GM04504 (cell line): ENCODE data around the gene SMU1.
"Not testable (repeated sequence)": the region's sequence is repeated elsewhere in the genome, so short reads cannot be mapped to it uniquely, and the experiment has no call there.

Experiments used
- DNase-seq: peaks from one replicate; pipeline ENCODE4 v3.0.0-alpha.2; 2012; ENCODE audit warnings: low read depth

Gene SMU1

DNA sequence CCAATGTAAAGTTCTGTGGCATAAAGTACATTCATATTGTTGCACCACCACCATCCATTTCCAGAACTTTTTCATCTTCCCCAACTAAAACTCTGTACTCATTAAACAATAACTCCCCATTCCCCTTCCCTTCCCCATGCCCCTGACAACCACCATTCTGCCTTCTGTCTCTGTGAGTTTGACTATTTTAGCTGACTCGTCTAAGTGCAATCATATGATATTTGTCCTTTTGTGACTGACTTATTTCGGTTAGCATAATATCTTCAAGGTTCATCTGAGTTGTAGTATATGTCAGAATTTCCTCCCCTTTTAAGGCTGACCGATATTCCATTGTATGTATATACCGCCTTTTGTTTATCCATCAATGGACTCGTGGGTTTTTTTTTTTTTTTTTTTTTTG, 29.0 kb upstream of the SMU1 start:
- no peak for DNase-seq

DNA sequence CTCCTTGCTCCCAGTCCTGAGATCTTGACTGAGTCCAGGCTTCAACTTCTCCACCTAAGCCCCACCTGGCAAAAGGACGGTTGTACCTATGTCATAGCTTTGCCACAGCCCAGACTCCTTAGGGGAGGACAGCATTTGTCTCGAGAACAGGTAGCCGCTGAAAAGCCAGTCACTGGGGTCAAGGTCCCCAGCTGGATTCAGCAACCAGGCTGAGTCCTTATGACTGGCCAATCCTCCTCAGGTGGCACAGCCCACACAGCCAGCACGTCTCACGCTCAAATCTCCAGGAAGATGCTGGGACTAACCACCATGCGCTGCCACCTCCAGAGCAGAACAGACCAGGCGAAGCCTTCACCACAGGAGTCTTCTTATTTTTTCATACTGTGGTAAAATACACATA, 27.9 kb upstream of the SMU1 start:
- no peak for DNase-seq

DNA sequence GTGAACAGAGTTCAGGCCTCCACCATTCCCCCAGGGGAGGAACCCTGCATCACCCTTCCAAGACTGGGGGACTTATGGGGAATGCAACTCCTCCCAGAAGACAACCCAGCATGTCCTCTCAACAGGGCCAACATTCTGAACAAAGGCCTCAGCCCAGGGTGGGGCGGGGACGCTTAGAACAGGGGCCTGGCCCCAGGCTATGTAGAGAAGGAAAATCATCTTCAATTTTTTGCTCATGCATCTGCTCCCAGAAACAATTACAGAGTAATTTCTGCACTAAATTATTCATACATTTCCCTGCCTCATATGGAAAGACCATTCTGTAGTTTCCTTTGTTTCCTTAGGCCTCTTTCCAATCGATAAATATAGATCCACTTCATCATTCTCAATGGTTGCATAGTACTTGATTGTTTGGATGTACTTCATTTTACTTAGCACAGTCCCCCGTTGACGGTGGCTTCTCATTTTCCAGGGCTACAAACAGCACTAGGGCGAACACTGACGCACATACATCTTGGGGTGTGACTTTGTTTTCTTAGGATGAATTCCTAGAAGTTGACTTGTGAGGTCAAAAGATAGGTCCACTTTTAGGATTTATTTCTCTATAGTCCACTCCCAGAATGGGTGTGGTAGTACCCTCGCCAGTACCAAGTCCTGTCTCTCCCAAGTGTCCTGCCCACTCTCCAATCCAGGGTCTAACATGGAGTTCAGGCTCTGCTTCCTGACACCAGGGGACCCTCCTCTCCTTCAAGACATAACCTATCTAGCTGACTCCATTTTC, 27.2 kb upstream of the SMU1 start:
- DNase-seq = no peak

GRCh38 chr9:33102551-33103210, 26.2 kb upstream of the SMU1 start:
- no peak for DNase-seq

GRCh38 chr9:33101104-33101951, 24.9 kb upstream of the SMU1 start:
- DNase-seq = peak; percentile 68

- no peak for DNase-seq
These were observed 23.3 kb upstream of the SMU1 start for GRCh38 chr9:33099754-33100153.

- no peak for DNase-seq
These were observed 20.7 kb upstream of the SMU1 start for GRCh38 chr9:33097192-33097591.

DNA sequence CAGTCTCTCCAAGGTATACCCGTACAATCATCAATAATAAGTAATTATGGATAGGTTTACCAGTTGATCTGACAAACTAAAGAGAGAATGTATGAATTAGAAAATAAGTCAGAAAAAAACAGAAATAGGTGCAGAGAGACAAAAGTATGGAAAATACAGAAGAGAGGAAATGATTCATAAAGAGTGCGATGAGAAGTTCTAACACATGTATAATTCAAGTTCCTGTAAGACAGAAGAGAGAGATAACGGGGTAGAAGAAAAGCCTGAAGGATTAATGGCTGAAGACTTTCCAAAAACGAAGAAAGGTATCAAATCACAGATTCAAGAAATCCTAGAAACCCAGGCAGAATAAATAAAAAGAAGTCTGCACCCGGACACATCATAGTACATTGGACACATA, 16.2 kb upstream of the SMU1 start:
- no peak for DNase-seq

- DNase-seq = not testable (repeated sequence)
These were observed 9.2 kb upstream of the SMU1 start for GRCh38 chr9:33085672-33086071.

GRCh38 chr9:33082538-33083326, 6.3 kb upstream of the SMU1 start:
- no peak for DNase-seq

- no peak for DNase-seq
These were observed 5.7 kb upstream of the SMU1 start for GRCh38 chr9:33082128-33082527.

DNA sequence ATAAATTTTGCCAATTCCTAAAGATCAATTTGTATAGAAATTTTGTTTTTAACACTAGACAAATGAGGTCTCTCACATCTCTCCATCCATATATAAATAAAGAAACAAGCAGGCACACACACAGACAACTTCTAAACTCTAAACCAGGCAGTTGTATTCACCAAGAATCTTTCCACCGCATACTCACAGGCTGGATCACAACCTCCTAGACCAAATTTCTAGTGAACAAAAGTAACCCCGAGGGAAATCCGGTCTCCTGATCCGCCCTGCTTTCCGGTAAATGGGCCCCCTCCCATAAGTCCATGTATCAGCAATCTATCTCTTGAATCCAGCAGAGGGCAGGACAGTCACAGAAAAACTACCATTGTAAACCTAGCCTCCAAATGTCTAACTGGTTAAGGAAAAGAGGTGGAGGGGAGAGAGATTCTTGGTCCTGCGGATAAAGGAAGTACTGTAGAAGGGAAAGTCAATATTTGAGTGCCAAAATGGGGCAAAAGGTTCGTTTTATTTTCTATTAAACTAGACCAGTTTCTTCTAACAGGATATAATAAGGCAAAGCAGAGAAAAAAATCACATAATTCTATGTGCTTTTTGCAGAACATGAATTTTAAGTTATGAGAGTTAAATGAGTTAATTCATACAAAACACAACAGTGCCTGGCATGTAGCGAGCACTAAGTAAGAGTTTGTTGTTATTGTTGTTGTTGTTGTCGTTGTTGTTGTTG, 4.8 kb upstream of the SMU1 start:
- DNase-seq = peak; percentile 61

DNA sequence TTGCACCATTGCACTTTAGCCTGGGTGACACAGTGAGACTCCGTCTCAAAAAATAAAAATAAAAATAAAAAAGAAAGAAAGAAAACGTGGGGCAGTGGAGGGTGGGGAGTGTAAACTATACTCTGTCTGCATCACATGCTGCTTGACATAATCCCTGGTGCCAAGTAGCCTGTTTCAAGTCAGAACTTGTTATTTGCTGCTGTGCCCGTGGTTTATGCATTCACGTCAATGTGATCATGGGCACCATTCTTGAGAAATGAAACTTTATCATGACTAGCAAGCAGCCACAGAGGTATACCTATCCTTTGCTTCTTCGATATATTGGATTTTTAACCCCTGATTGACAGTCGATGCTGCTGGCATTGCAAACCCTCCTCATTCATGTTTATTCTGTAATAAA, 4.1 kb upstream of the SMU1 start:
- no peak for DNase-seq

- no peak for DNase-seq
These were observed 7.5 kb downstream of the SMU1 start for GRCh38 chr9:33068991-33069390.

DNA sequence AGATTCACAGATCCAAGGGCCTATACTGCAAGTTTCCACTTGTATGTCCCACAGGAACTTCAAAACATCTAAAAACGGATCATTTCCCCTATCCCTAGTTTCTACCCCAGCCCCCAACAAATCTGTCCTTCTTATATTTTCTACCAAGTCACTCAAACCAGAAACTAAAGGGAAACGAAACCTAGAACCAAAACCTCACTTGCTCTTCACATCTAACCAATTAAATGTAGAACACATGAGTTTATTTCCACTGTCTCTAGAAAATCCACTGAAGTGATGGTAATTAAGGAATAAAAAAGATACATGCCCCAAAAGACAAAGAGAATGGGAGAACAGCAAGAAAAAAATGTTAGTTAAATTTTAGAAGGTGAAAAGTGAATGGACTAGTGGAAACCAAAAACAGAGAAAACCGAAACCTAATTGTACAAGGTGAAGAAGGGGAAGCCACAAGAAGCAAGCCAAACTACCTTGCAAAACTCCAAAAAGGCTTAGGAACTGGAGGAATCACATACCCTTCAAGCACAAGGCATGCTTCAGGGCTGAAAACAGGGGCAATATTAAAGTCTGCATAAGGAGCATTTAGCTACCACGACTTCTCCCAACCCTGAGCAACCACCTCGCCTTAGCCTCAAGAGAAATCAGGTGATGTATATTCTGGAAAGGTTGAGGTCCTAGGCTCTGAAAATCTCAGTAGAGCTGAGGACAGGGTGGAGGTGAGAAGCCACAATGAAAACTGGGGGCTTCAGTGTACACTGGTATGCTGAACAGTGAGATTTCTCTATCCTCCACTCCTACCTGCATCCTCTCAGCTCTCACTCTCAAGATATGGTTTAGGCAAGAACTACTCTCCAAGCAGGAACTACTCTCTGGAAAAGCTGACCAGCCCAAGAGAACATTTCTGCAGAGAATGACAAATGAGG, 11.1 kb downstream of the SMU1 start:
- DNase-seq = no peak

DNA sequence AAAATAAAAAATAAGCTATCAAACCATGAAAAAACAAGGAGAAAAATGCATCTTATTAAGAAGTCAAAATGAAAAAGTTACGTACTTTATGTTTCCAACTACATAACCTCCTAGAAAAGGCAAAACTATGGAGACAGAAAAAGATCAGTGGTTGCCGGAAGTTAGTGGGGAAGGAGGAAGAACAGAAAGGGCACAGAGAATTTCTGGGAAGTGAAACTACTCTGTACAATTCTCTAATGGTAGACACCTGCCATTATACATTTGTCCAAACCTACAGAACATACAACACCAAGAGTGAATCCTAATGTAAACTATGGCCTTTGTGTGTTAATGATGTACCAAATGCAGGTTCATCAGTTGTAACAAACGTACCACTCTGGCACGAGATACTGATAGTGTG, 25.3 kb downstream of the SMU1 start:
- no peak for DNase-seq

DNA sequence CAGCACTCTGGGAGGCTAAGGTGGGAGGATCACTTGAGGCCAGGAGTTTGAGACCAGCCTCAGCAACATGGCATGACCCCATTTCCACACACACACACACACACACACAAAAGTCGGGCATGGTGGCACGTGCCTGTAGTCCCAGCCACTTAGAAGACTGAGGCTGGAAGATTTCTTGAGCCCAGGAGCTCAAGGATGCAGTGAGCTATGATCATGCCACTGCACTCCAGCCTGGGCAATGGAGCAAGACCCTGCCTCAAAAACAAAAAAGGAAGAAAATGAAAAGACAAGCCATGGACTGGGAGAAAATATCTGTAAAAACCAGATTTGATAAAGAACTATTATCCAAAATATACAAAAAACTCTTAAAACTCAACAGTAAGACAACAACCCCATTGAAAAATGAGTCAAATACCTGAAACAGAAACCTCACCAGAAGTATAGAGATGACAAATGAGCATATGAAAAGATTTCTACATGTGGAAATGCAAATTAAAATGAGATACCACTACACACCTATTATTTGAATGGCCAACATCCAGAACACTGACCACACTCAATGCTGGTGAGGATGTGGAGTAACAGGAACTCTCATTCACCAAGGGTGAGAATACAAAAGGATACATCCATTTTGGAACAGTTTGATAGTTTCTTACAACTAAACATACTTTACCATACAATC, 26.7 kb downstream of the SMU1 start:
- no peak for DNase-seq

- DNase-seq = no peak
These were observed 28.4 kb downstream of the SMU1 start for GRCh38 chr9:33048054-33048465.

- no peak for DNase-seq
These were observed 30.4 kb downstream of the SMU1 start for GRCh38 chr9:33046061-33046460.
